ENCODE results near the gene TRPV3.

TRPV3 gene

GRCh38 chr17:3596804-3597464 is 39.3 kb upstream of the TRPV3 start:
- H3K27ac ChIP-seq (ENCODE audit: low read depth, low read length), result no peak overlapping the region
- TF ChIP-seq EZH2phosphoT487 (IDR thresholded peaks at IDR 0.05; ENCODE audit: borderline replicate concordance, low read length) (no peak), CTCF (IDR thresholded peaks at IDR 0.05; ENCODE audit: low read depth, low read length, poor library complexity, severe bottlenecking) (no peak)
- no peaks in the 10 kb centered on the region for H3K9me3 ChIP-seq (ENCODE audit: control insufficient read depth, insufficient read depth, low read length)
- H3F3A ChIP-seq (ENCODE audit: control insufficient read depth, insufficient read depth), result no peaks in the 10 kb centered on the region
- no peaks in the 10 kb centered on the region for H3K79me2 ChIP-seq (ENCODE audit: control insufficient read depth, low read length)
- H3K4me1 ChIP-seq (ENCODE audit: control insufficient read depth, low read length), result no peaks in the 10 kb centered on the region
- no peak overlapping the region for H3K4me2 ChIP-seq (ENCODE audit: low read length)
- H3K9me2 ChIP-seq (replicated peaks; ENCODE audit: control insufficient read depth, low read length), result no peaks in the 10 kb centered on the region
- no peaks in the 10 kb centered on the region for H3K27me3 ChIP-seq (ENCODE audit: control insufficient read depth, low read length)
- no peaks in the 10 kb centered on the region for H4K20me1 ChIP-seq (ENCODE audit: control insufficient read depth, insufficient read depth, low read depth, low read length)
- H3K4me3 ChIP-seq (ENCODE audit: low read length), result no peak overlapping the region
- no peaks in the 10 kb centered on the region for H3K36me3 ChIP-seq (ENCODE audit: control insufficient read depth, low read length)

DNA sequence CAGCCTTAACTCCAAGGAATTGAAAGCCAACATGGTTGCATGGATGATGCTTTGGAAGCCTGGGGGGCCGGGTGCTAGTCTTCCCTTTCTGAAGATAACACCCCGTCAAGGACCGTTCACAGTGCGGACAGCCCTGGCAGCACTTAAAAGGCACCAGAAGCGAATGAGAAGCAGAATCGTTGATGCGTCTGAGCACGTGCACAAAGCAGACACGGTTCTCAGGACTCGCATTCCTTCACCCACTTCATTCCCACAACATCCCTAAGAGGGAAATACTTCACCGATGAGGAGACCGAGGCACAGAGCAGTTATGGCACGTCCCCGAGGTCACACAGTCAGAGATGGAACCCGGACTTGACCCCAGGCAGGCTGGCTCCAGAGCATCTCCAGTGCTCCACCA is 37.4 kb upstream of the TRPV3 start:
- Histone ChIP-seq H3F3A (ENCODE audit: control insufficient read depth, insufficient read depth) (no peaks in the 10 kb centered on the region), H3K4me3 (ENCODE audit: low read length) (no peak overlapping the region), H3K27ac (ENCODE audit: low read depth, low read length) (no peak overlapping the region), H3K79me2 (ENCODE audit: control insufficient read depth, low read length) (no peaks in the 10 kb centered on the region), H3K9me3 (ENCODE audit: control insufficient read depth, insufficient read depth, low read length) (no peaks in the 10 kb centered on the region), H4K20me1 (ENCODE audit: control insufficient read depth, insufficient read depth, low read depth, low read length) (no peaks in the 10 kb centered on the region), H3K36me3 (ENCODE audit: control insufficient read depth, low read length) (no peaks in the 10 kb centered on the region), H3K9me2 (replicated peaks; ENCODE audit: control insufficient read depth, low read length) (no peaks in the 10 kb centered on the region), H3K4me1 (ENCODE audit: control insufficient read depth, low read length) (peaks cover 7% of the 10 kb centered on the region), H3K4me2 (ENCODE audit: low read length) (no peak overlapping the region), H3K27me3 (ENCODE audit: control insufficient read depth, low read length) (no peaks in the 10 kb centered on the region)
- TF ChIP-seq CTCF (IDR thresholded peaks at IDR 0.05; ENCODE audit: low read depth, low read length, poor library complexity, severe bottlenecking) (no peak), EZH2phosphoT487 (IDR thresholded peaks at IDR 0.05; ENCODE audit: borderline replicate concordance, low read length) (no peak)

- peaks cover 10% of the 10 kb centered on the region for H3K4me1 ChIP-seq (ENCODE audit: control insufficient read depth, low read length)
- no peaks in the 10 kb centered on the region for H4K20me1 ChIP-seq (ENCODE audit: control insufficient read depth, insufficient read depth, low read depth, low read length)
- no peaks in the 10 kb centered on the region for H3F3A ChIP-seq (ENCODE audit: control insufficient read depth, insufficient read depth)
- no peak overlapping the region for H3K27ac ChIP-seq (ENCODE audit: low read depth, low read length)
- H3K9me3 ChIP-seq (ENCODE audit: control insufficient read depth, insufficient read depth, low read length), result no peaks in the 10 kb centered on the region
- TF ChIP-seq EZH2phosphoT487 (IDR thresholded peaks at IDR 0.05; ENCODE audit: borderline replicate concordance, low read length) (no peak), CTCF (IDR thresholded peaks at IDR 0.05; ENCODE audit: low read depth, low read length, poor library complexity, severe bottlenecking) (no peak)
- no peak overlapping the region for H3K4me2 ChIP-seq (ENCODE audit: low read length)
- no peak overlapping the region for H3K4me3 ChIP-seq (ENCODE audit: low read length)
- no peaks in the 10 kb centered on the region for H3K9me2 ChIP-seq (replicated peaks; ENCODE audit: control insufficient read depth, low read length)
- H3K36me3 ChIP-seq (ENCODE audit: control insufficient read depth, low read length), result no peaks in the 10 kb centered on the region
- no peaks in the 10 kb centered on the region for H3K27me3 ChIP-seq (ENCODE audit: control insufficient read depth, low read length)
- no peaks in the 10 kb centered on the region for H3K79me2 ChIP-seq (ENCODE audit: control insufficient read depth, low read length)
Measured at GRCh38 chr17:3594051-3594800, 36.6 kb upstream of the TRPV3 start.
